Activated naive CD4-positive, alpha-beta T cell treated with anti-CD3 and anti-CD28 coated beads, Interleukin-2, amount 50 U/mL, for 72 hours (primary cell): ENCODE data around the gene TMPRSS6. TPM values are rescaled to one million over a fixed set of nuclear protein-coding genes. Genes with fewer than 3 reads are reported as not detected.

Experiments
- ATAC-seq, 2 donors: fragments of 150-1000 bp; cut with Tn5 transposase; 2 replicates each; pipeline ENCODE4 v1.10.0; 2021; ENCODE audit warnings: mild to moderate bottlenecking in 2 of 2, moderate library complexity in 2 of 2
- DNase-seq, 2 donors: peaks; one replicate each; pipeline ENCODE4 v3.0.0; 2021 to 2022; ENCODE audit warnings: low spot score in 2 of 2
- H3K27ac Mint-ChIP-seq, 2 donors: one replicate each; pipeline ENCODE4 v1.8.0; 2022; ENCODE audit warnings: mild to moderate bottlenecking in 2 of 2, mixed read lengths in 2 of 2
- H3K36me3 Mint-ChIP-seq, 2 donors: one replicate each; pipeline ENCODE4 v1.8.0; 2022; ENCODE audit warnings: mixed read lengths in 2 of 2
- H3K9me3 Mint-ChIP-seq, 2 donors: one replicate each; pipeline ENCODE4 v1.8.0; 2022; ENCODE audit warnings: mixed read lengths in 2 of 2
- total RNA-seq, 2 donors: library from RNA; stranded (reverse); gene quantifications; one replicate each; pipeline ENCODE4 v1.2.3, GENCODE V29; 2022

The TMPRSS6 gene
- total RNA-seq, 2 donors from 2014 or later: 8.7 to 27.8 TPM

DNA sequence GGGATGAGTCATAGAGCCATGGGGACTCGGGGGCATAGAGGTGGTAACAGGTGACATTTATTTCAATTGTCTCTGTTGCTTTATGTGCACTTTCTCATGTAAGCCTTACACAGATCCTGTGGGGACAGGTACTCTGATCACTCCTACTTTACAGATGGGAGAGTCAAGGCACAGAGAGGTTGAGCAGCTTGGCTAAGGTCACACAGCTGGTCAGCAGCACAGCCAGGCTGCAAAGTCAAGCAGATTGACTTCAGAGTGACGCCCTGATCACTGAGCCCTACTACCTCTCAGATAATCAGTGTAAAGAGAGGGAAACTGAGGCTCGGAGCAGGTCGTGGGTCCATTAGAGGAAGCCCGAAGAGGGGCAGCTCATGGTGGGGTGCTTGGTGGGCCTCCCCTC is 3.5 kb downstream of the TMPRSS6 start:
- Mint-ChIP-seq H3K36me3 (no peaks in the 10 kb centered on the region), H3K9me3 (no peaks in the 10 kb centered on the region), H3K27ac (no peak overlapping the region)
- DNase-seq (no peak), ATAC-seq (no peak)

DNA sequence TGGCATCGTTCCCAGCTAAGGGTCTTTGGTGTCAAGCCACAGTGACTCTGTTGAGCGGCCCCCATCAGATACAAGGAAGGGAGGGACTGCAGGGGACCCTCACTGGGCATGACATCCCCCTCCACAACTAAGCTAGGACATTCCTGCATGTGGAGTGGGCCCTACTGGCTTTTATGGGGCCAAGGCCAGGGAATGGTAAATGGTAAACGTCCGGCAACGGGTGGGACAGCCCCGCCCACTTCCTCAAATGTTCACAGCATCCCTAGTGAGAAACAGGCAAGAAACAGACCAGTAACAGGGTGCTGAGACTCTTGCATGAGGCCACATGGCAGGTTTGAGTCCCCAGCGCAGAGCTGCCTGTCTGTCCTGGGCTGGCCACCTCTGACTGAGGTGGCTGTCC is 4.4 kb downstream of the TMPRSS6 start:
- no peak for DNase-seq
- no peaks in the 10 kb centered on the region for H3K36me3 Mint-ChIP-seq
- H3K27ac Mint-ChIP-seq: no peak overlapping the region
- no peaks in the 10 kb centered on the region for H3K9me3 Mint-ChIP-seq
- ATAC-seq: no peak

DNA sequence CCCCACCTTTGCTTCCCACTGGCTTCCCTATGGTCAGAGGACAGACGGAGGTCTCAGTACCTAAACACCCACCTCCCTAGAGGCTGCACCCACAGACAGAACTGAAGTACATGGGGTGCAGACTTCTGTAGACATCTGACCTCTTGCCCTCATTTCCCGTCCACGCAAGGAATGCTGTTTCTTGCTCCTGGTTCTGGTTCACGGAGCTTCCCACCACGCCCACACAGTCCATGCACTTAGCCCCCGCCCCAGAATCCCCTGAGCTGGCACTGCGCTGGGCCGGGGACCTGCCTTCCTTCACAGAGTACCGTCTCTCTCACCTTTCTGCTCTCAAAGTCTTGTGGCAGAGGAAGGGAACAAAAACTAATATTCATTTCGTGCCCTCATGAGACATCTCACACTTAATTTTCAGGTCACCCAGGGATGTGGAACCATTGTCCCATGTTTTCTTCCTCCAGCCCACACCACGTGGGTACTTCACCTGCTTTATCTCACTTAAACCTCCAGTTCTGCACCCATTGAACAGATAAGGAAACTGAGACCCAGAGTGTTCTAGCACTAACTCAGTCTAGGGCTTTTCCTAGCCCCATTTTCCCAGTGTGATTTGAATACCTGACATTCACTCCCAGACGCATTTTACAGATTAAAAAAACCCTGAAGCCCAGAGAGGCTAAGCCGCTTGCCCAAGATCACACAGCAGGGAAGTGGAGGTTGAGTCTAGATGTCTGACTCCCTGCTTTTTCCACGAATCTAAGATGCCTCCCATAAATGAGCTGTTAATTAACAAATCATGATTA is 5.7 kb downstream of the TMPRSS6 start:
- ATAC-seq (peak in 1 of 2 donors; percentile 5), DNase-seq (no peak)
- Mint-ChIP-seq H3K27ac (peak overlapping the region in 1 of 2 donors; percentile 15), H3K36me3 (no peaks in the 10 kb centered on the region), H3K9me3 (no peaks in the 10 kb centered on the region)

DNA sequence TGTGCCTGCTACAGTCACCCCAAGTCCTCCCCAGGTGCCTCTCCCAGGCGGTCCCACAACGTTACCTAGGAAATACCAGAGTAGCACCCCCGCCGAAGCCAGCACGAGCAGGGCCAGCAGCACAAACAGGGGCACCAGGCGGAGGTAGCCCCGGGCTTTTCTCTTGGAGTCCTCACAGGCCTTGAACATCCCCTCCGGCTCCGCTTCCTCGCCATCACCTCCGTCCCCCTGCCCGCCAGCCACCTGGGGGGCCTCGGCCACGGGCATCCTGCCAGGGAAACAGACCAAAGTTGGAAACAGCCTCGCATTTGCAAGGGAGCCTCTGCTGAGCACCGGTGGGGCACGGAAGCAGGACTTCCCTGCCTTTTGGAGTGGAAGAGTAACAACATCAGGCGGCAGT is 6.4 kb downstream of the TMPRSS6 start:
- ATAC-seq: no peak
- Mint-ChIP-seq H3K27ac (no peak overlapping the region), H3K36me3 (no peaks in the 10 kb centered on the region), H3K9me3 (no peaks in the 10 kb centered on the region)
- DNase-seq: no peak

DNA sequence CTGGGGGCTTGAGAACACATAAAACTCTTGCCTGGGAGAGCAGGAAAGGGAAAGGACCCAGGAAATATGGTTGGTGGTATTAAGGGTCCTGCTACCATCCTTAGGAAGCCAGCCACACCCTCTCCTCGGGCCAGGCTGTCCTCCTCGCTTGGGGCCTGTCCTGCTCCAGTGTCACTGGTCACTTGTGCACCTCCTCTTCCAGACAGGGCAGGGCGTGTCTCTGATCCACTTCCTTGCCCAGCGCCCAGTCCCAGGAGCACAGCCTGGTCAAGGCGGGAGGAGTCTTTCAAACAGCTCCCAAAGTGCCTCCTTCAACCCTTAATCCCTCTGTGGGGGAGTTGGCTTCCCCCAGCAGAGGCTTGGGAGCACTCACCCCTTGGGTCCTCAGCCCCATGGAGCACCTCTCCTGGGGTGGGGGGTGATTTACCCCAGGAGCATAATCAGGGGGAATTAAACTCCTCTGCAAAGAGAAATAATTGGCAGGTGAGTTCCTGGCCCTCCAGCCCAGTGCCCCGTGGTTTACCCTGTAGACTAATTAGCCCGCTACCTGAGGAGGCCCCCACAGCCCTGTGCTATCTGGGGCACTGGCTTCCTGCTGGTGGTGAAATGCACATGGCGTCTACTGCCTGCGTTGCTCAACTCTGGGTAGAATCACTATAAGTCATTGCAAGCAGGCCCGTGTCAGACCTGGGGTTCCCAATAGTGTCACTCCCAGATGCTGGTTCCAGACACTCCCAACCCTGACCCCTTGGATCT is 8.0 kb downstream of the TMPRSS6 start:
- Mint-ChIP-seq H3K9me3 (no peaks in the 10 kb centered on the region), H3K27ac (peak overlapping the region in 1 of 2 donors; percentile 70), H3K36me3 (no peaks in the 10 kb centered on the region)
- DNase-seq (no peak), ATAC-seq (no peak)

DNA sequence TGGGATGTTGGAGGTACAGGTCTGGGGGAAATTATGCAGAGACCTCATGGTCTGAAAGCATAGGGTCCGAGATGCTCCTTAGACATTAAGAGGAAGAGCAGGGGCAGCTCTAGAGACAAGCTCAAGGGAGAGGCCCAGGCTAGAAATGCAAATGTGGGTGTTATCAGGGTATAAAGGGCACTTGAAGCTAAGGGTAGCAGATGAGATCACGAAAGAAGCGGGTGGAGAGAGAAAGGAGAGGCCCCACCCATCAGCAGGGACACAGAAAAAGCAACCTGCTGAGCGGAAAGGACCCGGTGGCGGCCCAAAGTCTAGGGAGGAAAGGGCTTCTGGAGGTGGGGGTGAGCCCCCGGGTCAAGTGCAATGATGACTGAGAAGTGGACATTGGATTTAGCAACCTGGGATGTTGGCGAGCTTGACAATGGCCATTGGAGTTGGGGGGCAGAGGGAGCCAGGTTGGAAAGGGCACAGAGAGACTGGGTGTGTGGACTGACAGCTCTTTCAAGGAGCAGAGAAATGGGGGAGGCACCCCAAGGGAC is 8.9 kb downstream of the TMPRSS6 start:
- ATAC-seq (peak; percentile 51 to 73), DNase-seq (no peak)
- H3K27ac Mint-ChIP-seq: peak overlapping the region; percentile 50 to 70
- no peaks in the 10 kb centered on the region for H3K9me3 Mint-ChIP-seq
- H3K36me3 Mint-ChIP-seq: no peaks in the 10 kb centered on the region

DNA sequence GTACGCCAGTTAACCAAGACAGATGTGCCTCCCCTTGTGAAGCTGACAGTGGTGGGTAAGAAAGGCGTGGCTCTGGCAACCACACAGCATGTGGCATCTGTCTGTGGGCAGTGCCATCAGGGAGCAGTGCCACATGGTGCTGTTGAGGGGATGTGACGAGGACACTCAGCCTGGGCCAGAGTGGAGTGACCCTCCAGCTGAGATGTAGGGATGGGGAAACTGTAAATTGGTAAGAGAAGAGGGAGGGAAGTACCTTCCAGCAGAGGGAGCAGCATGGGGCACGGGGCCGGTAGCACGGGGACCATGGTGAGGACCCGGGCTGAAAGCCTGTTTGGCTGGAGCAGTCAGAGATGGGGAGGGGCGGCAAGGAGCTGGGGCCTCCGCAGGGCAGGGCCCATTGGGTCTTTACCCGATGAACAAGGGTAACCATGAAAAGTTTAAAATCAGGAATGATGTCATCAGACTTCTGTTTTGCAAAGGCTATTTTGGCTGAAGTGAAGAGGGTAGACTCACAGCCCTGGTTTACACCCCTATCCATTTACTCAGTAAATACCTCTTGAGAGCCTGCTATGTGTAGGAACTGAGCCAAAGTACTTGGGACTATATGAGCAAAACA is 10.4 kb downstream of the TMPRSS6 start:
- H3K36me3 Mint-ChIP-seq: no peaks in the 10 kb centered on the region
- ATAC-seq (no peak), DNase-seq (no peak)
- peak overlapping the region in 1 of 2 donors; percentile 71 for H3K27ac Mint-ChIP-seq
- H3K9me3 Mint-ChIP-seq: no peaks in the 10 kb centered on the region

DNA sequence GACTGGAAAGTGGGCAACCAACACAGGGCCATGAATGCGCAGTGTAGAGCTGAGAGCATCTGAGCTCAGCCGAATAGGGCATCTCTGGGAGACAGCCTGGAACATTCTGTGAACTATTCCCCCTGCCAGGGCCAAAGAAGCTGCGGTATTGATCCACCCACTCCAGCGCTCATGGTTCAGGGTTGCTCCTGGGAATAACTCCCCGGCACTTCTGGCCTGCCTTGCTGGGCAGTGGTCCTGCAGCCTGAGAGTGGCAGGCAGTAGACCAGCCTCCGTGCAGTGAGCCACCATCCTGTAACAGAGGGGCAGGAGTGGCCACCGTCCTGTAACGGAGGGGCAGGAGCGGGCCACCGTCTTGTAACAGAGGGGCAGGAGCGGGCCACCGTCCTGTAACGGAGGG is 12.2 kb downstream of the TMPRSS6 start:
- ATAC-seq (no peak), DNase-seq (no peak)
- no peaks in the 10 kb centered on the region for H3K36me3 Mint-ChIP-seq
- H3K27ac Mint-ChIP-seq: no peak overlapping the region
- H3K9me3 Mint-ChIP-seq: no peaks in the 10 kb centered on the region

DNA sequence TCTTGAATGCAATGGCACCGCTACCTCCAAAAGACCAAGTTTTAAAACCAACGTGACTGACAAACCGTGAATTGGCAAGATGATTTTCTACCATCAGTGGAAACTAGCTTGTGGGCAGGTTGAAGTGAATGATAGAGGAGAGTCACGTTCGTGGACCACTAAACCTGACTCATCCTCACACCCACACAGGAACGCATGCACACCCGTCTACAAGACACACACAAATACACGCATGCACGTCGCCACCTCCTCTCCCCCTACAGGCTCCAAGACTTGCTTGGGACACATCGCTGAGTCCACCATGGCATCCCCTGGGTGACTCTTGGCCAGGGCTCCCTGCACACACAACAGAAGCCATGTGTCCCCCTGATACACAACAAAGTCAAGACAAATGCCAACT is 14.4 kb downstream of the TMPRSS6 start:
- H3K9me3 Mint-ChIP-seq: no peaks in the 10 kb centered on the region
- ATAC-seq (peak; percentile 93 to 95), DNase-seq (peak in 1 of 2 donors; percentile 43)
- no peaks in the 10 kb centered on the region for H3K36me3 Mint-ChIP-seq
- H3K27ac Mint-ChIP-seq: peak overlapping the region; percentile 28 to 82

DNA sequence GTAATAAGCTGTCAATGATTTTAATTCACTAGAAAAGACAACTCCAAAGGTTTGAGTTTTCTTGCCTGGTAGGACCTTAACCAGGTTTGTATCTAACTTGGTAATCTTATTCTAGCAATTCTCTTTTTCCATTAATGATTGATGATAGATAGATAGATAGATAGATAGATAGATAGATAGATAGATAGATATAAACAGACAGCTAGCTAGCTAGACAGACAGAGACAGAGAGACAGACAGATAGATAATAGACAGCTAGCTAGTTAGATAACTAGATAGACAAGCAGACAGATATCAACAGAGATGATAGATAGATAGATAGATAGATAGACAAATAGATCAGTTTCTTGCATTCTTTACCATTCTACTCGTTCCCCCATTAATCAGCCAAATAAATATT is 15.3 kb downstream of the TMPRSS6 start:
- no peak for ATAC-seq
- H3K27ac Mint-ChIP-seq: peak overlapping the region in 1 of 2 donors; percentile 28

DNA sequence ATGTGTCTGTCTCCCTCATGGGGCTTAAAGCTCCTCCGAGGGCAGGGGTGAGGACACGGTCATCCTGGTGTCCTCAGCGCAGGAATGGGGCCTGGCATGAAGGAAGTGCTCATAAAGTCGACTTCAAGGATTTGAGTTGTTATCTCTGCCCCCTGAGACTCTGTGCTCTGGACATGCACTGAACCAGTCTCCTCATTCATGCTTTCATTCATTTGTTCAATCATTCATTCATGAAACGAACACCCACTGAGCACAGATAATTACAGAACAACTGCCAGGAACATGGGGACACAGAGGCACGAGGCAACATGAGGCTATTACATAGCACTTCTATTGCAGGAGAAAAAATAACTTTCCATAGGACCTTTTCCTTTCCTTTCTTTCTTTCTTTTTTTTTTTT is 16.5 kb downstream of the TMPRSS6 start:
- no peaks in the 10 kb centered on the region for H3K9me3 Mint-ChIP-seq
- H3K36me3 Mint-ChIP-seq: no peaks in the 10 kb centered on the region
- no peak overlapping the region for H3K27ac Mint-ChIP-seq
- no peak for DNase-seq
- ATAC-seq: no peak

More for the DNA sequence above, 15.3 kb downstream of the TMPRSS6 start:
- no peaks in the 10 kb centered on the region for H3K9me3 Mint-ChIP-seq
- no peak for DNase-seq
- no peaks in the 10 kb centered on the region for H3K36me3 Mint-ChIP-seq

DNA sequence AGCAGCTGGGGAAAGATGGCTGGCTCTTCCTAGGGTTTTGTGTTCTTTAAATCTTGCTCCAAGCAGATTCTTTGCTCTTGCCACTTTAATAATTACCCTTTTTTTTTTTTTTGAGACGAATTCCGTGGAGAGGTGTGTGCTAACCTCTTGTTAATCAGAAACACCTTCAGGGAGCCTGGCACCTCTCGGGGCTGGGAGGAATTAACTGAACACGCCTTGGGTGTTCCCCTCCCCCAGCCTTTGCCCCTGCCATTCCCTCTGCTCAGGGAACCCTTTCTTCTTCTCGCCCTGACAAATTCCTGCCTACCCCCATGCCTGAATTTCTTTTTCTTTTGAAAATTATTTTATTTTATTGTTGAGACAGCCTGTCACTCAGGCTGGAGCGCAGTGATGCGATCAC is 17.5 kb downstream of the TMPRSS6 start:
- Mint-ChIP-seq H3K9me3 (no peaks in the 10 kb centered on the region), H3K27ac (no peak overlapping the region), H3K36me3 (no peaks in the 10 kb centered on the region)
- DNase-seq (no peak), ATAC-seq (no peak)

DNA sequence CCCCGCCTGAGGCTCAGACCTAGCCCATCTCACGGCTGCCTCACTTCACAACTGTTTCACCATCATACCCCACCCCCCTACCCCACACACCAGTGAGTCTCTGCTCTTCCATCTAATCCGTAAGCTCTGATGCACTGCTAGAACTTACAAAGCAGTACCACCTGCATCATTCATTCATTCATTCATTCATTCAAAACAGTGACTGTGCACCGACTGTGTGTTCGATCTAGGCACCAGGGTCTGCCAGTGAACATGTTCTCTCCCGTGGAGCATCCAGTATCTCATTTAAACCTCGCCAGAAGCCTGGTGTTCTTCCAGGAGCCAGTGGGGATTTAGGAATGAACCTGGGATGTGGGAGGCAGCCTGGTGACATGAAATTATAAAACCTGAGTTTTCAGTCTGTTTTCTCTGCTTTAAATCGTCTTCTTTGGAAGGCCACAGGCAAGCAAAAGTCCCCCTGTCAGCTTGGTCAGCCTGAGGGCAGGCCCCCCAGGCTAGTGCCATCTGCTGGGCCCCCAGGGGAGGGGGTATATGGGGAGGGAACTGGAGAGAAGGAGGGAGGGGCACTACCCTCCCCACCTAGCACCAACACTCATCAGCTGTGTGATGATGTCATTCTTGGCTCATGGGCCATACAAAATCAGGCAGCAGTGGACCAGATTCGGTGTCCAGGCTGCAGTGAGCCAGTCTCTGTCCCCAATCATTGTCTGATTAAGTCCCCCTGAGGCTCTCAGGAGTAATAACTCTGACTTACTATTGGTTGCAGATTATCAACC is 18.4 kb downstream of the TMPRSS6 start:
- H3K9me3 Mint-ChIP-seq: no peaks in the 10 kb centered on the region
- ATAC-seq: no peak
- no peaks in the 10 kb centered on the region for H3K36me3 Mint-ChIP-seq
- no peak overlapping the region for H3K27ac Mint-ChIP-seq
- no peak for DNase-seq

DNA sequence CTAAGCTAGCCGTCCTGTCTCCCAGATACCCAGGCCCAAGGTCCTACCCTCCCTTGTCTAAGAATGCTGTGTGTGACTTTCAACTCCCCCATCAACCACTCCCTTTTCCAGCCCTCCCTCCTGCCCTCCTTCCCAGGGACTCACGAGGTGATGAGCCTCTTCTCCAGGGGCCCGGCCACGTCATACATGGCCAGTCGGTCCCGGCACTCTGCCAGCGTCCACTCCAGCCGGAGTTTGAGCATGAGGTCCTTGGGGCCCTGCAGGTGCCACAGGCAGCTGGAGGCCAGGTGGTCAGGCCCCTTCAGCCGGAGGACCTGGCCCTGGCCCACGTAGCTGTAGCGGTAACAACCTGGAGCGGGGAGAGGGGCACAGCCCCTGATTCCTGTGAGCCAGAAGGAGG is 20.1 kb downstream of the TMPRSS6 start:
- H3K9me3 Mint-ChIP-seq: no peaks in the 10 kb centered on the region
- ATAC-seq: no peak
- DNase-seq: no peak
- H3K36me3 Mint-ChIP-seq: no peaks in the 10 kb centered on the region
- peak overlapping the region in 1 of 2 donors; percentile 50 for H3K27ac Mint-ChIP-seq

DNA sequence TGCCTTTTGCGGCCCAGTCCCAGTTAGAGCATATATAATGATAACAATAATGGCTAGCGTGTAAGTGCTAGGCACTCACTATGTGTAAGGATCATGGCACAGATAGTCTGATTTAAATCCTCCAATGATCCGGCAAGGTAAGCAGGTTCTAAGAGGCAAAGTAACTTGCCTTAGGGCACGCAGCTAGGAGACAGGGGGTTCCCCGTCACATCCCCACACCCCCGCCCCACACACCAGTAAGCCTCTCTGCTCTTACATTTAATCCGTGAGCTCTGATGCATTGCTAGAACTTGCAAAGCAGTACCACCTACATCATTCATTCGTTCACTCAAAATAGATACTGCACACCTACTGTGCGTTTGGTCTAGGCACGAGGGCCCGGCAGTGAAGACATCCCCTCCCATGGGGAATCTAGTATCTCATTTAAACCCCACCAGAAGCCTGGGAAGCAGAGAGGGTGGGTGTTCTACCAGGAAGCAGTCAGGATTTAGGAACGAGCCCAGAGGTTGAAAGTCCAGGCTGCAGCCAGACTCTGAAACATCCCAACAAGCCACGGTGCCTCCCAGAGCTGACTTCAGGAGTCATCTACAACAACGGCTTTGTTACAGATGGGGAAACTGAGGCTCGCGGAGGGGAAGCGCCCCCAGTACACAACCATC is 20.6 kb downstream of the TMPRSS6 start:
- H3K27ac Mint-ChIP-seq: peak overlapping the region; percentile 36 to 70
- no peaks in the 10 kb centered on the region for H3K9me3 Mint-ChIP-seq
- ATAC-seq (peak in 1 of 2 donors; percentile 42), DNase-seq (no peak)
- no peaks in the 10 kb centered on the region for H3K36me3 Mint-ChIP-seq

DNA sequence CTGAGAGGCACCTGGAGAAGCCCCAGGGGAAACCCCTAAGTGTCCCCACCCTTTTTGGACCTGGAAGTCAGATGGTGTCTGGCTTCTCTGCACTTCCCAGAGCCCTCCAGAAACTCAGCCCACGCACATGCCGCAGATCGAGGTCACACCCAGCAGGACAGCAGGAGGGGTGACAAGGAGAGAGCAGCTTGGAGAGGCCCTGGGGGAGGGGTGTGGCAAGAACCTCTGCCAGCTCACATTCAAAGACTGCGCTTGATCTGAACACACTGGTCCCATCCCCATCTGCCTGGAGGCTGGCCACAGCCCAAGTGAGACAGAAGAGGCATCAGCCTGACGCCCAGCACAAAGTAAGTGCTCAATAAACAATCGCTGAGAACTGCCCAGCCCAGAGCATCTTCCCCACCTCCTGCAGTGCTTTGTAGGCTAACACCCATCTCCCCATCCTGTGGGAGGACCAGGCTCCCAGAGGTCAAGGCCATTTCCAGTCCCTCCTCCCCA is 21.4 kb downstream of the TMPRSS6 start:
- peak; percentile 64 to 77 for ATAC-seq
- H3K27ac Mint-ChIP-seq: peak overlapping the region; percentile 65 to 70
- DNase-seq: no peak
- H3K9me3 Mint-ChIP-seq: no peaks in the 10 kb centered on the region
- H3K36me3 Mint-ChIP-seq: no peaks in the 10 kb centered on the region
